HG02938 (cell line): ENCODE data around the gene FTSJ1.

ENCODE experiments used
- ATAC-seq: cut with Tn5 transposase; IDR thresholded peaks from one replicate; pipeline ENCODE4 v1.9.1; 2021; ENCODE audit warnings: mild to moderate bottlenecking, moderate library complexity; ENCODE audit not compliant: unreplicated experiment

Gene FTSJ1

GRCh38 chrX:48470110-48470832 lies 5.7 kb upstream of the FTSJ1 start, which contains the start of gene SLC38A5:
Gene SLC38A5 (minus strand): TSS chrX:48470260. CDS start chrX:48467924, 2,336 bp downstream.
- ATAC-seq = no peak

GRCh38 chrX:48470833-48471118 lies 5.2 kb upstream of the FTSJ1 start:
- ATAC-seq = no peak

GRCh38 chrX:48471504-48471903 lies 4.5 kb upstream of the FTSJ1 start:
- ATAC-seq = no peak

DNA sequence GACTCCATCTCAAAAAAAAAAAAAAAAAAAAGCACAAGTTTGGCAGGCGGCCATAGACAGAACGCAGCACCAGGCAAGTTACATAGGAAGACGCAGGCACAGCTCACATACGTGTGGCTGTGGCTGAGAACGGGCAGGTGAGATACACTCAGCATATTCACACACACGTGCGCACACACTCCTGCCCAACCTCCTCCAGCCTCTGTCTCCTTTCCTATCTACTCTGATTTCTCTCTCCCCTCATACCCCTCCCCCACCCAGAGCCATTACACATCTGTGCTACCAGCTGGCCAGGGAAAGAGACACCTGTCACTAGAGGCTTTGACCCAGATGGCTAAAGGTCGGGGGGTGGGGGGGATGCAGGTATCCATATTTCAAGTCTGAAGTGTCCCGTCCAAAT lies 3.8 kb upstream of the FTSJ1 start:
- ATAC-seq = no peak

- ATAC-seq = no peak
Measured at GRCh38 chrX:48472851-48473703, 2.9 kb upstream of the FTSJ1 start.

DNA sequence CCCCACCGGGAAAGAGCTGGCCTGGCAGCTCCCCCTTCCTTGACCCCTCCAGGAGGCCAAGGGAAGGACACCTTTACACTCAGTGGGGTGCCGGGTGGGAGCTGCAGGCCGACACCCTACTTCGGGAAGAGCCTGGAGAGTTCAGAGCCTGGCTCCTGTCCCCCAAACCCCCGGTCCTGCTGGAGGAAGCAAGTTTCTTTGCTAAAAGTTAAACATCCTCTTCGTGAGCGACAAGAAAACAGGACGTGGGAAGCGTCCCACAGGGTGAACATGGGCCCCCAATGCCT lies 2.4 kb upstream of the FTSJ1 start:
- no peak for ATAC-seq

GRCh38 chrX:48474127-48474526 lies 1.9 kb upstream of the FTSJ1 start:
- ATAC-seq = no peak

DNA sequence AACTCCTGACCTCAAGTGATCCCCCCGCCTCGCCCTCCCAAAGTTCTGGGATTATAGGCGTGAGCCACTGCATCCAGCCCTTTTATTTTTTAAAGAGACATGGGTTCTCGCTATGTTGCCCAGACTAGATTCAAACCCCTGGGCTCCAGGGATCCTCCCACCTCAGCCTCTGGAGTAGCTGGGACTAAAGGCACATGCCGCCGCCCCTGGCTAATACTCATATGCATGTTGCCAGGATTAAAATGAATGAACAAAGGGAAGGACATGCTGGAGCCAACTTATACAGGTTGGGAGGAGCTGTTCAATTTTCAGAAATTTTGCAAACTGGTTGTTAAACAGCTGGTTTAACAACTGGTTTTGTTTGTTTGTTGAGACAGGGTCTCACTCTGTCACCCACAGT lies 1.4 kb upstream of the FTSJ1 start:
- no peak for ATAC-seq

DNA sequence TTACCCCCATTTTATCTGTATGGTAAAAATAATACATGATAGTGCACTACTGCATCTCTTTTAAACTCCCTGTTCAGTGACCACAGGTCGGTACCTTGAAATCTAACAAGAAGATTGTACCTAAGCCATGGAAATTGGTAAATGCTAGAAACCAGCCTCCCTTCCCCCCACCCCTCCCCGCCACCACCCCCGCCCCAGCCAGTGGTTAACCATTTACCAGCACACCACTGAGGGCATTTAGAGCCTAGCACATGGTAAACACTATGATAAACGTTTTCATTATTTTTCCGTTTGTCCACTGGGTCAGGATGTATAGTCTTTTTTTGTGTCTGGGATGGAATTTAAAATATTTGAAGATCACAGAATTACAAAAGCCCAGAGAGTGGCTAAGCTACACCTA lies 703 bp upstream of the FTSJ1 start:
- ATAC-seq = no peak

GRCh38 chrX:48476919-48477318 lies 920 bp downstream of the FTSJ1 start:
- ATAC-seq = no peak

DNA sequence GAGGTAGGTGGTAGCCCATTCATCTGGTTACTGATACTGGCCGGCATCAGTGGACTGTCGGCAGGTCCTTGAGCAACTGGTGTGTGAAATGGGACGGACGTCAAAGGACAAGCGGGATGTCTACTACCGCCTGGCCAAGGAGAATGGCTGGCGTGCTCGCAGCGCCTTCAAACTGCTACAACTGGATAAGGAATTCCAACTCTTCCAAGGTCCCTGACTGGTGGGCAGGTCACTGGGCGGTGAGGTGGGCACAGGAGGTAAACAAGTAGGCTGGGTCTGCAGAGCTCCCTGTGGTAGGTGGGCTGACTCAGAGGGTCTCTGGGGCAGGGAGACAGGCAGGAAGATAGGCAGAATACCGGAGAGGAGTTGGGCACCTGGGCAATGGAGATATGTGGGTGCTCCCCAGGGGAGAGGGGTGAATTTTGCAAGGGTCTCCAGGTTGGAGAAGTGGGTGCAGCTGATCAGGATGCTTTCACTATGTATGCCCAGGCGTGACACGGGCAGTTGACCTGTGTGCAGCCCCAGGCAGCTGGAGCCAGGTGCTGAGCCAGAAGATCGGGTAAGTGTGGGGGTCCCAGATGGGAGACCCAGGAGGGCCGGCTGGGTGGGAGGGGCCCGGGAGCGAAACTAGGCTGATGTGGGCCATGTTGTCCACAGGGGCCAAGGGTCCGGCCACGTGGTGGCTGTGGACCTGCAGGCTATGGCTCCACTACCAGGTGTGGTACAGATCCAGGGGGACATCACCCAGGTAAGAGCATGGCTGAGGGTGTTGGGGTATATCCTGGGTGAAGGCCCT lies 2.2 kb downstream of the FTSJ1 start:
- no peak for ATAC-seq

DNA sequence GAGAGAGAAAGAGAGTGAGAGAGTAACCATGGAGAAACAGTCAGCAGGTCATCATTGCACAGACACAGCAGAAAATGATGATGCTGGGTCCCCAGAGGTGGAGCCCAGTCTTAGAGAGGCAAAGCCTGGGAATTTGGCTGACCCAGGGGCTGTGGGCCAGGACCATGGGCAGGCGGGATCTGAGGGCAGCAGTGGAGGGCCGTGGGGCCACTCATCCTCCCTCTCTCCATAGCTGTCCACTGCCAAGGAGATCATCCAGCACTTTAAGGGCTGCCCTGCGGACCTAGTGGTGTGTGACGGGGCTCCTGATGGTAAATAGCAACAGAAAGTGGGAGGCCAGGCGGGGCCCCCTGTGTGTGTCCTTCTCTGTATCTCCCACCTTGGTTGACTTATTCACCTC lies 2.8 kb downstream of the FTSJ1 start:
- ATAC-seq = no peak

DNA sequence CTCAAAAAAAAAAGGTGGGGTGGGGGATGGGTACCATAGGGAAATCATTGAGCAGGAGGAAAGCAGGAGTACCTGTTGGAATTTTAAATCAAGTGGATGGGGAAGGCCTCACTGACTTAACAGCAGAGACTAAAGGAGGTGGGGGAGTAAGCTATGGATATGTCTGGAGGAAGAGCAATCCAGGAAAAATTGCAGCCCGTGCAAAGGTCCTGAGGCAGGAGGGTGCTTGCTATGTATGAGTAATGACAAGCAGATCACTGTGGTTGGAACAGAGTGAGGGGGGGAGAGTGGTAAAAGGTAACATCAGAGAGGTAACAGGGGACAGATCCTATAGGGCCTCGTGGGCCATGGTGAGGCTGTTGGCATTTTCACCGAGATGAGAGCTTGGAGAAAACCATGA lies 4.1 kb downstream of the FTSJ1 start:
- no peak for ATAC-seq

DNA sequence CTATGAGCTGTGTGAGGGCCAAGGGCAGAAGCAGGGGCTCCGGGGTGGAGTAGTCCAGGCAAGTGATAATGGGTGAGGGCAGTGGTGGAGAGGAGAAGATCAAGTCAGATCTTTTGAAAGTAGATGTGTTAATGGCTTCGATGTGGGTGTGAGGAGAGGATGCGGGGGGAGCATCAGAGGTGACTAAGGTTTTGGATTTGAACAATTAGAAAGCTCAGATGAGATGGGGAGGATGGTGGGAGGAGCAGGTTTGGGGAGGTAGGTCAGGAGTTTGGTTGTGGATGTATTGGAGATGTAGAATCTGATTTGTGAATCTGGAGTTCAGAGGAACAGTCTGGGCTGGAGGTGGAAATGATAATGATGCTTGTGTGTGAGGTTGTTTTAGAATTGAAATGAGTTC lies 4.6 kb downstream of the FTSJ1 start:
- ATAC-seq = no peak

GRCh38 chrX:48482526-48482925 lies 6.5 kb downstream of the FTSJ1 start:
- ATAC-seq = no peak

GRCh38 chrX:48487362-48487798 lies 11.4 kb downstream of the FTSJ1 start:
- no peak for ATAC-seq

- no peak for ATAC-seq
Measured at GRCh38 chrX:48488034-48488433, 12.0 kb downstream of the FTSJ1 start.

GRCh38 chrX:48489296-48489695 lies 13.3 kb downstream of the FTSJ1 start:
- no peak for ATAC-seq

- no peak for ATAC-seq
Measured at GRCh38 chrX:48489892-48490291, 13.9 kb downstream of the FTSJ1 start.

GRCh38 chrX:48490661-48491060 lies 14.7 kb downstream of the FTSJ1 start:
- ATAC-seq = no peak

DNA sequence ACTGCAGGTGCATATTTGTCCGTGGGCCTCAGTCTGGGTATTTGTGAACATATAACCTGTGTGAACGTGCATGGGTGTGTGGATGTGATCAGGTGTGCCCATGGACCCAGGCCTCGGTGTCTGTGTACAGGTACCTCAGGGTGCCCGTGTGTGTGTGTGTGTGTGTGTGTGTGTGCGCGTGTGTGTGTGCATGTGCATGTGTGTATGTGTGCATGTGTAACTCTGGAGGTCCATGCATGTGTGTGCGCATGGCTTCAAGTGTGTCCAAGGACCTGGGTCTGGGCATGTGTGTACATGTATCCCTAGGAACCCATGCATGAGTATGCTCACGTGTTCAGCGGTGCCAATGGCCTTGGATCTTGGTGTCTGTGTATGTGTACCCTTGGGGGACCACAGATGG lies 15.8 kb downstream of the FTSJ1 start:
- ATAC-seq = no peak
